Endothelial cell (in vitro differentiated cells): ENCODE results near the gene IL1A. TPM values are rescaled to one million over a fixed set of nuclear protein-coding genes. Genes with fewer than 3 reads are reported as not detected.

Experiments
- DNase-seq: peaks from one replicate; pipeline ENCODE4 v3.0.0; 2021; ENCODE audit warnings: low spot score
- H3K27ac Mint-ChIP-seq: one replicate; pipeline ENCODE4 v1.8.0; 2021; ENCODE audit warnings: mixed read lengths, inconsistent platforms; ENCODE audit not compliant: unreplicated experiment
- H3K27me3 Mint-ChIP-seq: one replicate; pipeline ENCODE4 v1.8.0; 2021; ENCODE audit warnings: mild to moderate bottlenecking, moderate library complexity, mixed read lengths, inconsistent platforms; ENCODE audit not compliant: unreplicated experiment
- H3K36me3 Mint-ChIP-seq: one replicate; pipeline ENCODE4 v1.8.0; 2021; ENCODE audit warnings: mild to moderate bottlenecking, low read depth, mixed read lengths, inconsistent platforms; ENCODE audit not compliant: unreplicated experiment
- H3K4me1 Mint-ChIP-seq: one replicate; pipeline ENCODE4 v1.8.0; 2021; ENCODE audit warnings: mild to moderate bottlenecking, mixed read lengths, inconsistent platforms; ENCODE audit not compliant: unreplicated experiment
- H3K4me3 Mint-ChIP-seq: one replicate; pipeline ENCODE4 v1.8.0; 2021; ENCODE audit warnings: mild to moderate bottlenecking, mixed read lengths, inconsistent platforms; ENCODE audit not compliant: unreplicated experiment
- H3K9me3 Mint-ChIP-seq: one replicate; pipeline ENCODE4 v1.8.0; 2021; ENCODE audit warnings: mixed read lengths, inconsistent platforms; ENCODE audit not compliant: unreplicated experiment
- total RNA-seq: library from RNA; stranded (reverse); fragmentation: NEBNext Ultra II Directional; extraction: Animal tissue kit (Norgen Biotek cat#: 25700); gene quantifications from one replicate; pipeline ENCODE4 v1.2.1, GENCODE V29; 2021; ENCODE audit not compliant: unreplicated experiment
- TF ChIP-seq, protein P1 (sequence below): fragments of 200-600 bp; sonication (generic); IDR thresholded peaks from one replicate; pipeline ENCODE4 v1.5.0; 2021; ENCODE audit warnings: antibody characterized with exemption; ENCODE audit not compliant: unreplicated experiment

The IL1A gene
- total RNA-seq, 1 donor from 2014 or later: 0.26 TPM

- H3K4me3 Mint-ChIP-seq: no peak overlapping the region
- H3K36me3 Mint-ChIP-seq: peaks cover 3% of the 10 kb centered on the region
- no peaks in the 10 kb centered on the region for H3K9me3 Mint-ChIP-seq
- DNase-seq: no peak
- H3K4me1 Mint-ChIP-seq: peaks cover 47% of the 10 kb centered on the region
- peaks cover 11% of the 10 kb centered on the region for H3K27me3 Mint-ChIP-seq
- TF ChIP-seq, protein P1, sequence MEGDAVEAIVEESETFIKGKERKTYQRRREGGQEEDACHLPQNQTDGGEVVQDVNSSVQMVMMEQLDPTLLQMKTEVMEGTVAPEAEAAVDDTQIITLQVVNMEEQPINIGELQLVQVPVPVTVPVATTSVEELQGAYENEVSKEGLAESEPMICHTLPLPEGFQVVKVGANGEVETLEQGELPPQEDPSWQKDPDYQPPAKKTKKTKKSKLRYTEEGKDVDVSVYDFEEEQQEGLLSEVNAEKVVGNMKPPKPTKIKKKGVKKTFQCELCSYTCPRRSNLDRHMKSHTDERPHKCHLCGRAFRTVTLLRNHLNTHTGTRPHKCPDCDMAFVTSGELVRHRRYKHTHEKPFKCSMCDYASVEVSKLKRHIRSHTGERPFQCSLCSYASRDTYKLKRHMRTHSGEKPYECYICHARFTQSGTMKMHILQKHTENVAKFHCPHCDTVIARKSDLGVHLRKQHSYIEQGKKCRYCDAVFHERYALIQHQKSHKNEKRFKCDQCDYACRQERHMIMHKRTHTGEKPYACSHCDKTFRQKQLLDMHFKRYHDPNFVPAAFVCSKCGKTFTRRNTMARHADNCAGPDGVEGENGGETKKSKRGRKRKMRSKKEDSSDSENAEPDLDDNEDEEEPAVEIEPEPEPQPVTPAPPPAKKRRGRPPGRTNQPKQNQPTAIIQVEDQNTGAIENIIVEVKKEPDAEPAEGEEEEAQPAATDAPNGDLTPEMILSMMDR: no peak
- no peak overlapping the region for H3K27ac Mint-ChIP-seq
Measured at GRCh38 chr2:112829101-112829960, 45.0 kb upstream of the IL1A start.

DNA sequence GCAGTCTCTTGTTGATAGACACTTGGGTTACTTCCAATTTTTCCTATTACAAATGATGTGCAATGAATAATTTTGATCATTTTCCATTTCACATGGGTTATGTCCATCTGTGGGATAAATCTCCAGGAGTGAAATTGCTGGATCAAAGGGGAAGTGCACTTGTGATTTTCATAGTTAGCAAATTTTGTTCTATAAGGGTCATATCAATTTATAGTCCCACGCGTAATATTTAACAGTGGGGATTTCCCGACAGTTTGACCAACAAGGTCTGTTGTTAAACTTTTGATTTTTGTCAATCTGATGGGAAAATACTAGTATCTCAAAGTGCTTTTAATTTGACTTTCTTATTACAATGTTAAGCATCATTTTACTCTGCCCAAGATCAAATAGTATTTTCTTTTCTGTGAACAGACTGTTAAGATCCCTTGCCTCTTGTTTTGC, 44.0 kb upstream of the IL1A start:
- Mint-ChIP-seq H3K9me3 (no peaks in the 10 kb centered on the region), H3K27me3 (peaks cover 9% of the 10 kb centered on the region), H3K27ac (no peak overlapping the region), H3K36me3 (peaks cover 7% of the 10 kb centered on the region), H3K4me3 (no peak overlapping the region), H3K4me1 (peaks cover 46% of the 10 kb centered on the region)
- DNase-seq: no peak
- TF ChIP-seq, protein P1: no peak

DNA sequence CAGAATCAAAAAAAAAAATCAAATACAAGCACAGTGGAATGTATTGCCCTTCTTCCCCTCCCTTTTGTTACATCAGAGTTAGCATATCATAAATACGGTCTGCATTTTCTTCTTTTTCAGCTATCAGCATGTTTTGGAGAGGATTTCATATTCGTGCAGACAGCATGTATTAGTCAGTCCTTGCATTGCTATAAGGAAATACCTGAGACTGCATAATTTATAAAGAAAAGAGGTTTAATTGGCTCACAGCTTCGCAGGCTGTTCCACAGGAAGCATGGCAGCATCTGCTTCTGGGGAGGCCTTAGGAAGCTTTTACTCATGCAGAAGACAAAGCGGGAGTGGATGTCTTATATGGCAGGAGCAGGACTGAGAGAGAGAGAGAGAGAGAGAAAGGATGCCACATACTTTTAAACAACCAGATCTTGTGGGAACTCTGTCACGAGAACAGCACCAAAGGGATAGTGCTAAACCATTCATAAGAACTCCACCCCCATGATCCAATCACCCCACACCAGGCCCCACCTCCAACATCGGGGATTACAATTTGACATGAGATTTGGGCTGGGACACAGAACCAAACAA, 43.4 kb upstream of the IL1A start:
- peaks cover 10% of the 10 kb centered on the region for H3K36me3 Mint-ChIP-seq
- H3K27me3 Mint-ChIP-seq: peaks cover 9% of the 10 kb centered on the region
- H3K4me3 Mint-ChIP-seq: no peak overlapping the region
- H3K4me1 Mint-ChIP-seq: peaks cover 40% of the 10 kb centered on the region
- TF ChIP-seq, protein P1: no peak
- no peak overlapping the region for H3K27ac Mint-ChIP-seq
- H3K9me3 Mint-ChIP-seq: no peaks in the 10 kb centered on the region
- no peak for DNase-seq

GRCh38 chr2:112827009-112827408, 42.7 kb upstream of the IL1A start:
- DNase-seq: no peak
- H3K27me3 Mint-ChIP-seq: peaks cover 9% of the 10 kb centered on the region
- H3K4me3 Mint-ChIP-seq: no peak overlapping the region
- peaks cover 33% of the 10 kb centered on the region for H3K4me1 Mint-ChIP-seq
- TF ChIP-seq, protein P1: no peak
- H3K27ac Mint-ChIP-seq: no peak overlapping the region
- no peaks in the 10 kb centered on the region for H3K9me3 Mint-ChIP-seq
- peaks cover 10% of the 10 kb centered on the region for H3K36me3 Mint-ChIP-seq

GRCh38 chr2:112825706-112826105, 41.4 kb upstream of the IL1A start:
- peaks cover 10% of the 10 kb centered on the region for H3K36me3 Mint-ChIP-seq
- no peak overlapping the region for H3K27ac Mint-ChIP-seq
- H3K27me3 Mint-ChIP-seq: peaks cover 9% of the 10 kb centered on the region
- peaks cover 20% of the 10 kb centered on the region for H3K4me1 Mint-ChIP-seq
- TF ChIP-seq, protein P1: no peak
- no peaks in the 10 kb centered on the region for H3K9me3 Mint-ChIP-seq
- DNase-seq: no peak
- no peak overlapping the region for H3K4me3 Mint-ChIP-seq
